Activated naive CD8-positive, alpha-beta T cell treated with anti-CD3 and anti-CD28 coated beads for 36 hours (primary cell): ENCODE measurements around the gene CDH11. TPM values are rescaled to one million over a fixed set of nuclear protein-coding genes. Genes with fewer than 3 reads are reported as not detected.

Experiments
- DNase-seq: peaks from one replicate; pipeline ENCODE4 v3.0.0; 2021
- H3K27ac Mint-ChIP-seq: one replicate; pipeline ENCODE4 v1.8.0; 2022; ENCODE audit warnings: mild to moderate bottlenecking, moderate library complexity, mixed read lengths
- H3K27me3 Mint-ChIP-seq: one replicate; pipeline ENCODE4 v1.8.0; 2022; ENCODE audit warnings: mild to moderate bottlenecking, mixed read lengths
- H3K36me3 Mint-ChIP-seq: one replicate; pipeline ENCODE4 v1.8.0; 2021; ENCODE audit warnings: mild to moderate bottlenecking, mixed read lengths
- H3K4me1 Mint-ChIP-seq: one replicate; pipeline ENCODE4 v1.8.0; 2021; ENCODE audit warnings: mixed read lengths
- H3K4me3 Mint-ChIP-seq: one replicate; pipeline ENCODE4 v1.8.0; 2022; ENCODE audit warnings: mild to moderate bottlenecking, moderate library complexity, mixed read lengths
- H3K9me3 Mint-ChIP-seq: one replicate; pipeline ENCODE4 v1.8.0; 2022; ENCODE audit warnings: mixed read lengths
- total RNA-seq, 2 experiments: library from RNA; stranded (reverse); gene quantifications; one replicate each; pipeline ENCODE4 v1.2.3, GENCODE V29; 2021

The CDH11 gene
- total RNA-seq, 2 experiments from 2014 or later: not detected

DNA sequence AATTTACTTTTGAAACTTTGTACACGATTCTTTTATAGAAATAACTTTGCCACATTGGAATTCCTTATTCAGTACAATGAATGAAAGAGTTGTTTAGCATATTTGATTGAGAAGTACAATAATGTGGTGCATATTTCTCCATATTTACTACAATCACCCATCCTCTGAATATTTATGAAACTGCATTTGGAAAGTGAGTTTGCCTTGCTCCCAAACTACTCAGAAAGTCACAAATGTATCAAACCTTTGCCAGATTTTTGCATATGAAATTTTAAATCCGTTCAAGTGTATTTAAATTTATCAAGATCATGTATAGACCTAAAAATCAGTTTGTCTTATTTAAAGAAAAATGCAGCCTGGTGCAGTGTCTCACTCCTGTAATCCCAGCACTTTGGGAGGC, 148.7 kb downstream of the CDH11 start:
- Mint-ChIP-seq H3K36me3 (no peaks in the 10 kb centered on the region), H3K27ac (no peak overlapping the region), H3K27me3 (no peaks in the 10 kb centered on the region), H3K9me3 (peaks cover 4% of the 10 kb centered on the region), H3K4me1 (no peaks in the 10 kb centered on the region), H3K4me3 (no peak overlapping the region)
- no peak for DNase-seq

DNA sequence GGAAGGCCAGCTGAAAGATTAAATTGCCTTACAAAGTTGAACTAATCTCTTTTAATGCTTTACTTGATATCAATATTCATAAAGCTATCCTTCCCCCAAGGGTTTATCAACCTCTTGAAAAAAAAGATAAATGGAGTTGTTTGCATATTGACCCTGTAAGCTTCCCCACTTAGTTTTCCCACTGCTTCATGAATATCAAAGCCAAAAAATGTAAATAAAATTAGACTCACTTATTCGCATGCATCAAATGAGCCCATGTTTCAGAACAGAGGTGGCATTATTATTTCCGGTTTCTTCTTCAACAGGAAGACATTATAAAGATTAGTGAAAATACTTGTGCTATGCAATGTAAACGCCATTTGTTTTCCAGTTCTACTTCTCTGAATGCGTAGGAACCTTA, 150.7 kb downstream of the CDH11 start:
- Mint-ChIP-seq H3K4me1 (no peaks in the 10 kb centered on the region), H3K4me3 (no peak overlapping the region), H3K27me3 (no peaks in the 10 kb centered on the region), H3K36me3 (no peaks in the 10 kb centered on the region), H3K27ac (no peak overlapping the region), H3K9me3 (peaks cover 4% of the 10 kb centered on the region)
- DNase-seq: no peak

DNA sequence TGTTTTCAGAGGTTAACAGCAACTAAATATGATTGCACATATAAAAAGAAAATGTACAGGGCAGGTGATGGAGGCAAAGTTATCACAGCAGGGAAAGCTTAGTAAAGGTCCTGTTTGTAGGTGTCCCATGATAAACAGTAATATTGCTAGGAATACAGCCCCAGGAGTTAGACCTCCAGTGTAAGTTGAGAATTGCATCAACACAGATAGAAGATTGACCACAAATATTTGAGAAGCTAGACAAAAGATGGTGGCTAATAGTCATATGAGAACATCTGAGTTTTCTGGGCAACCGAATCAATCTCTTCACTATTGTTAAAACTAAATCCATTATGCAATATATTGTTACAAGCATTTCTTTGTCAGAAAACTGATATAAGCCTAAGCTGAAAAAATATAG, 152.6 kb downstream of the CDH11 start:
- H3K27me3 Mint-ChIP-seq: no peaks in the 10 kb centered on the region
- H3K9me3 Mint-ChIP-seq: peaks cover 3% of the 10 kb centered on the region
- H3K4me3 Mint-ChIP-seq: no peak overlapping the region
- no peak for DNase-seq
- no peaks in the 10 kb centered on the region for H3K36me3 Mint-ChIP-seq
- no peak overlapping the region for H3K27ac Mint-ChIP-seq
- H3K4me1 Mint-ChIP-seq: no peaks in the 10 kb centered on the region

DNA sequence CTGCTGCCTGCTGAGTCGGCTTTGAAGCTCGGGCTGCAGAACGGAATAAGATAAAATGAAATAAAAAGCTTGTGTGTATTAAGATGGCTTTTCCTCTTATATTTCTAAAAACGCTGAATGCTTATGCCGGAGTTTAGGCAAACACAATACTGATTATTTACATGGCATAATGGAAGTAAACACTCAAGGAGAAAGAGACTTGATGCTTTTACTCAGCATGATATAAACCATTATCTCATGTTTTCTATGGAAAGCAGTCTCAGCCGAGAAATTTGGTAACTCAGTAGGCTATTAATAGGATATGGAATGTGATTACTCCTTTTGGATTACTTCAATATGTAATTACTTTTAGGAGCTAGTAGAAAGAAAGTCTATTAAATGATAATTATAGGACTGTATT, 153.3 kb downstream of the CDH11 start:
- Mint-ChIP-seq H3K9me3 (peaks cover 3% of the 10 kb centered on the region), H3K4me3 (no peak overlapping the region), H3K36me3 (no peaks in the 10 kb centered on the region), H3K27me3 (no peaks in the 10 kb centered on the region), H3K27ac (no peak overlapping the region), H3K4me1 (no peaks in the 10 kb centered on the region)
- no peak for DNase-seq

DNA sequence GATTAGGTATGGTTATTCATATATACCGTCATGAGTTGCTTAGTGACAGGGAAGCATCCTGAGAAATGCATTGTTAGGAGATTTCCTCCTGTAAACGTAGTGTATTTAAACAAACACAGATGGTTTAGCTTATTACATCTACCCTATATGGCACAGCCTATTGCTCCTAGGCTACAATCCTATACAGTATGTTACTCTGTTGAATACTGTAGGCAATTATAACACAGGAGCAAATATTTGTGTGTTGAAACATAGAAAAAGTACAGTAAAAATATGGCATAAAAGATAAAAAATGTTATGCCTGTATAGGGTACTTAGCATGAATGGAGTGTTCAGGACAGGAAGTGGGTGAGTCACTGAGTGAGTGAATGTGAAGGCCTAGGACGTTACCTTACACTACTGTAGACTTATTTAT, 157.7 kb downstream of the CDH11 start:
- no peak for DNase-seq
- Mint-ChIP-seq H3K9me3 (peaks cover 2% of the 10 kb centered on the region), H3K36me3 (no peaks in the 10 kb centered on the region), H3K27ac (no peak overlapping the region), H3K4me3 (no peak overlapping the region), H3K4me1 (no peaks in the 10 kb centered on the region), H3K27me3 (no peaks in the 10 kb centered on the region)

DNA sequence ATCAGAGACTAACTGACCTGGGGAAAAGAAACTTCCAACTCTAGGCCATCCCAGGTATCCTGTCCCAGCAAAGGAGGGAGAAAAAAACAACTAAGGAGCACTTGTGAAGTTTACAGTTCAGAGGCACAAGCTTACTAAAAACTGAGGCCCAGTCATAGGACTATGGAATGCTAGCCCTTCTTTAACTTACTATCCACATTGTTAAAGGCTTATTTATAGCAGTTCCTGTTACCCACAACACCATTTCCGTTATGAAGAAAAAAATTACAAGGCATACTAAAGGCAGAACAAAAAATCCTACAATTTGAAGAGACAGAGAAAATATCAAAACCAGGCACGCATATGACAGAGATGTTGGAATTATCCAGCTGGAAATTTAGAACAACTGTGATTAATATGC, 159.1 kb downstream of the CDH11 start:
- H3K27ac Mint-ChIP-seq: no peak overlapping the region
- no peaks in the 10 kb centered on the region for H3K4me1 Mint-ChIP-seq
- DNase-seq: no peak
- no peak overlapping the region for H3K4me3 Mint-ChIP-seq
- H3K36me3 Mint-ChIP-seq: no peaks in the 10 kb centered on the region
- no peaks in the 10 kb centered on the region for H3K27me3 Mint-ChIP-seq
- peaks cover 2% of the 10 kb centered on the region for H3K9me3 Mint-ChIP-seq

DNA sequence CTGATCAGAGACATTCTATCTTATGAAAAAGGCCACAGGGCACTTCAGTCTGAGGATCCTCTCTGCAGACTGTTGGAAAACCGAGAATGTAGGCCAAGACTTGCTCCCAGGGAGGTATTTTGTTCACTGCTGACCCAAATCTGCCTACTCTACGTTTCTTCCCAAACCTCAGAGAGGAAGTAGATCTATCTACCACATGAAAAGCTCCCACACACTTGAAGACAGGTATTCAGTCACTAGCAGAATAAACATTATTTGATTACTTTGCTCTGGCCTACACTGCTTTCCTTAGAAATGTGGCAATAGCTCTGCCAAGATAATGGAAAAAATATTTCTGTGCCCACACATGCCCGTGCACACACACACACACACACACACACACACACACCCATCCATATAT, 164.6 kb downstream of the CDH11 start:
- no peaks in the 10 kb centered on the region for H3K27me3 Mint-ChIP-seq
- no peaks in the 10 kb centered on the region for H3K9me3 Mint-ChIP-seq
- no peaks in the 10 kb centered on the region for H3K36me3 Mint-ChIP-seq
- H3K4me3 Mint-ChIP-seq: no peak overlapping the region
- DNase-seq: no peak
- no peaks in the 10 kb centered on the region for H3K4me1 Mint-ChIP-seq
- H3K27ac Mint-ChIP-seq: no peak overlapping the region

DNA sequence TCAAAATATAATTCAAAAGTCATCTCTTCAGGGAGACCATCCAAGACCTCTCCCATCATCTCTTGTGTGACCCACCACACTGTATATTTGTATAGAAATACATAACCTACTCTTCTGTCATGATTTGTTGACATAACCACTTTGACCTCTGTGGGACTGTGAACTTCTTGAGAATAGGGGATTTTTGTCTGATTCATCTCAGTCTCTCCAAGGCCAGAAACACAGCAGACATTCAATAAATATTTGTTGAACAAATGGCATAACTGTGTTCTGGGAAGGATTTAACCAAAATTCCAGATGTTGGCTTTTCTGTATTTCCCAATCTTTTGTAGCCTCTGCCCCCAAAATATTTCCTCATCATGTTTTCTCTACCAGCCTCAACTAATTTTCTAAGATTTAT, 169.7 kb downstream of the CDH11 start:
- Mint-ChIP-seq H3K9me3 (peaks cover 7% of the 10 kb centered on the region), H3K36me3 (no peaks in the 10 kb centered on the region), H3K4me3 (no peak overlapping the region), H3K27me3 (no peaks in the 10 kb centered on the region), H3K27ac (no peak overlapping the region), H3K4me1 (no peaks in the 10 kb centered on the region)
- DNase-seq: no peak

DNA sequence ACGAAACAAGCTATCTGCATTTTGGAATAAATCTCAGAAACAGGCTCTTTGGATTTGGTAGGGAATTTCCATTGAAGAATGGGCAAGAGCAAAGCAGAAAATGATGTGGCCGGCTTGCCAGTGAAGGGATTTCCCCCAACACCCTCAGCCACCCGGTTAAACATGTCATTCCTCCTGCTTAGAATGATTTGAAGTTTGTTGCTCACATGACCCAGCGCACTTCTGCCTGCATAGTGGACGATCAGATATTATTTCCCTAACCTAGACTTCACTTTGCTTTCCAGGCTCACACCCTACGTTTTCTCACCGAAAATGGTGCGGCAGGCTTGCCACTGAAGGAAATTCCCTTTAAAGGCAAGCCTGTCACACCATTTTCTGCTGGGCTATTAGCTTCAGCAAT, 170.7 kb downstream of the CDH11 start:
- no peak overlapping the region for H3K4me3 Mint-ChIP-seq
- no peak for DNase-seq
- H3K4me1 Mint-ChIP-seq: no peaks in the 10 kb centered on the region
- no peaks in the 10 kb centered on the region for H3K36me3 Mint-ChIP-seq
- no peaks in the 10 kb centered on the region for H3K27me3 Mint-ChIP-seq
- peaks cover 7% of the 10 kb centered on the region for H3K9me3 Mint-ChIP-seq
- no peak overlapping the region for H3K27ac Mint-ChIP-seq

DNA sequence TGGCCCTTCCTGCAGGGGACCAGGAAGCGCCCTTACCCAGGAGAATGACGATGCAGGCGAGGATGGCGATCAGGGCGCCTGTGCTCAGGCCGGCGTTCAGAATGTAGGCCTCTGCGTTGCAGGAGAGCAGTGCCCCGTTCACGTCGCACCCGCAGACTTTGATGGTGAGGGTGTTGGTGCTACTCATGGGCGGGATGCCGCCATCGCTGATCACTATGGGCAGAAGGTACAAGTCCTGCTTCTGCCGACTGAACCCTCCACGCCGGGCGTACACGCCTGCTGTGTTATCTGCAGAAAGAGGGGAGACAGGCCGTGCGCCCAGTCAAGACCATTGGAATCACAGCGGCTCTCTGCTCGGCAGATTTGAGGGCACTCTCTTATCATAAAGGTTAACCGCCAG, 171.1 kb downstream of the CDH11 start:
- Mint-ChIP-seq H3K9me3 (peaks cover 7% of the 10 kb centered on the region), H3K27me3 (no peaks in the 10 kb centered on the region), H3K27ac (no peak overlapping the region), H3K4me3 (no peak overlapping the region), H3K4me1 (no peaks in the 10 kb centered on the region), H3K36me3 (no peaks in the 10 kb centered on the region)
- no peak for DNase-seq

DNA sequence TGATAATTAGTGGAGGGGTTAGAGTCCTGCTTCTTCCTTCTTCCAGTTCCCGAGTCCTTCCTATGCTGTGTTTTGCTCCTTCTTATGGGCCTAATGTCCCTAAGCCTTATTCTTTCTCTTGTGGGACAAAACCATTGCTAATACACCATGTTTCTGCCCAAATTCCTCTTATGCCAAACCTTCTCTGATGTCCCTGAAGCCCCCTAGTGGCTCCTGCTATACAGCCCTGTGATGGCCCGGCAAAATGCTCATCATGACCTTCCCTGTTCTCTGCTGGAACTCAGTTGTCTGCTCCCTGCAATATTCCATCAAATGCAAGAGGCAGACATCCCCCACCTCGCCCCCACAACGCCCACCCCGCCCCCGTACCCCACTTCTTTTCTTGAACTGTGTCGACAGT, 171.6 kb downstream of the CDH11 start:
- DNase-seq: no peak
- no peak overlapping the region for H3K27ac Mint-ChIP-seq
- no peaks in the 10 kb centered on the region for H3K36me3 Mint-ChIP-seq
- H3K4me3 Mint-ChIP-seq: no peak overlapping the region
- H3K27me3 Mint-ChIP-seq: no peaks in the 10 kb centered on the region
- peaks cover 7% of the 10 kb centered on the region for H3K9me3 Mint-ChIP-seq
- no peaks in the 10 kb centered on the region for H3K4me1 Mint-ChIP-seq

DNA sequence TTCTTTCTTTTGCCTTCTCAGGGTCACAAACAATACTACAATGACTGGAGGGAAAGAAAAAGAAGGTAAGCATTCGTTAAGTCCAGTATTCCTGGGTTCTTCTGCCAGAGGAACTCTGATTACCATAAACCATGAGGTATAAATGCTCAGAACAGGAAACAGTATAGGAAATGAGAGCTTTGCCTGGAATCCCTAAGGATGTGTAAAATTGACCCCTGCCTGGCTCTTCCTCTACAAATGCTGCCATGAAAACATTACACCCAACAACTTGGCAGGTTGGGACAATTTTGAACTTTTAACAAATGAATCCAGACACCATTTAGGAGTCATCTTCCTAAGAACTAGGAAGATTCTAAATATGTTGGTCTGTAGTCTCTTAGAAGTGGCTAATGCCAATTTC, 173.8 kb downstream of the CDH11 start:
- H3K4me1 Mint-ChIP-seq: no peaks in the 10 kb centered on the region
- no peak overlapping the region for H3K4me3 Mint-ChIP-seq
- no peaks in the 10 kb centered on the region for H3K27me3 Mint-ChIP-seq
- no peak overlapping the region for H3K27ac Mint-ChIP-seq
- H3K9me3 Mint-ChIP-seq: peaks cover 16% of the 10 kb centered on the region
- no peaks in the 10 kb centered on the region for H3K36me3 Mint-ChIP-seq
- DNase-seq: no peak

DNA sequence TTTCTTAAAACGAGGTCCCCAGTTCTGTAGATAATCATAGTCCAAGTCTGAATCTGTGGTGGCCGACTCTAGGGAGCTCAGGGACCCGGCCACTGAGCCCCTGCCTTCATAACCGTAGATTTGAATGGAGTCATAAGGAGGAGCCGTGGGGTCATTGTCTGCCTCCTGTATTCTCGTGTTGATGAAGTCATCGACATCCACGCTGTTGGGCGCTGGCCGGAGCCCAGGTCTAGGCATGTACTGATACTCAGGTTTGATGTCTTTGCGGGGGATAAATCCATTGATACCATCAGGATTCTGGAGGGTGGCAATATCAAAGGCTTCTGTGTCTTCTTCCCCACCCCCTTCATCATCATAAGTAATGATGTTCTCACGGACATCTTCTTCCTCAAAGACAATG, 174.2 kb downstream of the CDH11 start:
- Mint-ChIP-seq H3K9me3 (peaks cover 16% of the 10 kb centered on the region), H3K27me3 (no peaks in the 10 kb centered on the region), H3K36me3 (no peaks in the 10 kb centered on the region), H3K4me1 (no peaks in the 10 kb centered on the region), H3K27ac (no peak overlapping the region), H3K4me3 (no peak overlapping the region)
- no peak for DNase-seq

DNA sequence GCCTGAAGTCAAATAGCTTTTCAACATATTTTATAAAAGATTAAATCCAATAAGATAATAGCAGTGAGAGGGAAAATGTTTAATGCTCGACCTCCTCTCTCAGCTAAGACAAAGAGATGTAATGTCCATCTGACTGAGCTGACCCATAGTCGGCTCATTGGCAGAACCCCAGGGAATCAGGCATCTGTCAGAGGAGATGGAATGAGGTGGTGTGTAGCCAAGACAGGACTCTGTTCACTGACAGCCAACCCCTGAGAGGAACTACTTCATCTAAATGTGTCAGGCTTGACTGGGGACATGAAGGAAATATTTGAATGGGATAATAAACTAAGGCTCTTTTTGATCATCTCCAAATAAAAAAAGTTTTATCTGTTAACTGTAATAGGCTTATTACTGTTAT, 188.0 kb downstream of the CDH11 start:
- no peaks in the 10 kb centered on the region for H3K27me3 Mint-ChIP-seq
- no peaks in the 10 kb centered on the region for H3K36me3 Mint-ChIP-seq
- no peak overlapping the region for H3K27ac Mint-ChIP-seq
- no peak overlapping the region for H3K4me3 Mint-ChIP-seq
- peaks cover 5% of the 10 kb centered on the region for H3K9me3 Mint-ChIP-seq
- no peak for DNase-seq
- no peaks in the 10 kb centered on the region for H3K4me1 Mint-ChIP-seq

DNA sequence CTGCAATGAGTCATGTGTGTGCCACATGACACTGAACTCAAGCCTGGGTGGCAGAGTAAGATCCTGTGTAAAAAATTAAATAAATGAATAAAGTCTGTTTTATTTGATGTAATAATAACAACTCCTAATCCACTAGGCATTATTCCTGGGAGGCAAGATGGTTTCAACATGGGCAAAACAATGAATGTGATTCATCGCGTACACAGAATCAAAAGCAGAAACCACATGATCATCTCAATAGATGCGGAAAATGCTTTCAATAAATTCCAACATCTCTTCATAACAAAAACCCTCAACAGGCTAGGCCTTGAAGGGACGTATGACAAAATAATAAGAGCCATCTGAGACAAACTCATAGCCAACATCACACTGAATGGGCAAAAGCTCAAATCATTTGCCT, 195.4 kb downstream of the CDH11 start:
- H3K36me3 Mint-ChIP-seq: no peaks in the 10 kb centered on the region
- peaks cover 18% of the 10 kb centered on the region for H3K9me3 Mint-ChIP-seq
- H3K4me3 Mint-ChIP-seq: no peak overlapping the region
- H3K4me1 Mint-ChIP-seq: no peaks in the 10 kb centered on the region
- no peak for DNase-seq
- no peak overlapping the region for H3K27ac Mint-ChIP-seq
- H3K27me3 Mint-ChIP-seq: no peaks in the 10 kb centered on the region

DNA sequence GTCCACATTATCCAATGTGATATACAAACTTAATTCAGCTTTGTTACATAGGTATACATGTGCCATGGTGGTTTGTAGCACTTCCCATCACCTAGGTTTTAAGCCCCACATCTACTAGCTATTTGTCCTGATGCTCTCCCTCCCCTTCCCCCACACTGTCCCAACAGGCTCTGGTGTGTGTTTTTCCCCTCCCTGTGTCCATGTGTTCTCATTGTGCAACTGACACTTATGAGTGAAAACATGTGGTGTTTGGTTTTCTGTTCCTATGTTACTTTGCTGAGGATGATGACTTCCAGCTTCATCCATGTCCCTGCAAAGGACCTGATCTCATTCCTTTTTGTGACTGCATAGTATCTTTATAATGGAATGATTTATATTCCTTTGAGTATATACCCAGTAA, 196.7 kb downstream of the CDH11 start:
- no peaks in the 10 kb centered on the region for H3K4me1 Mint-ChIP-seq
- H3K27me3 Mint-ChIP-seq: no peaks in the 10 kb centered on the region
- H3K36me3 Mint-ChIP-seq: no peaks in the 10 kb centered on the region
- DNase-seq: no peak
- H3K27ac Mint-ChIP-seq: no peak overlapping the region
- no peak overlapping the region for H3K4me3 Mint-ChIP-seq
- H3K9me3 Mint-ChIP-seq: peaks cover 15% of the 10 kb centered on the region

DNA sequence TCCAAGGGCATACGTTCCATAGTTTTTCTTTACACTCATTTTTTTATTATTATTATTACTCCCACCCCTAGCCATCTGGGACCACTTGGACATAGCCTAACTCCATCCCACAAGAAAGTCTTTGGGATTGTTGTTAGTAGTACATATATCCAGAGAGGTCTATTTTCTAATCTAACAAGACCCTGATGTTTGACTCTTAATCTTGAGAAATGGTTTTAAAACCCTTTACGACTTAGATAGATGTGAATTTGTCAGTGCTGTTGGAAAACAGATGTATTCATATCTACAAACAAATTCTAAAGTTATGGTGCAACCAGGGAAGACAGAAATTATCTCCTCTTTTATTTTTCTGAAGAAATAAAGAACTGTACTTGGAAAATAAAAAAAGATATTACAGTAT, 197.8 kb downstream of the CDH11 start:
- no peak for DNase-seq
- Mint-ChIP-seq H3K27me3 (no peaks in the 10 kb centered on the region), H3K27ac (no peak overlapping the region), H3K9me3 (peaks cover 13% of the 10 kb centered on the region), H3K4me3 (no peak overlapping the region), H3K4me1 (no peaks in the 10 kb centered on the region), H3K36me3 (no peaks in the 10 kb centered on the region)
